Liver (tissue), 9 donors: ENCODE measurements around the gene BACH1. TPM values are rescaled to one million over a fixed set of nuclear protein-coding genes. Genes with fewer than 3 reads are reported as not detected.

ENCODE experiments used
- DNase-seq: peaks from one replicate; pipeline ENCODE4 v3.0.0-alpha.2; 2017; ENCODE audit warnings: low spot score
- H3K27ac ChIP-seq, 2 donors: one replicate each; pipeline ENCODE4 v1.7.0; 2013; ENCODE audit warnings: inconsistent platforms in 2 of 2, low read length in 2 of 2, control low read depth in 1 of 2, low read depth in 1 of 2, mild to moderate bottlenecking in 1 of 2
- H3K27me3 ChIP-seq, 4 donors: one replicate each; pipeline versions ENCODE4 v1.6.1 to v1.7.0; 2013; ENCODE audit warnings: low read length in 3 of 4, inconsistent platforms in 1 of 4, mild to moderate bottlenecking in 1 of 4, moderate library complexity in 1 of 4; ENCODE audit not compliant: control insufficient read depth in 4 of 4, insufficient read depth in 4 of 4
- H3K36me3 ChIP-seq, 4 donors: one replicate each; pipeline versions ENCODE4 v1.6.1 to v1.7.0; 2013; ENCODE audit warnings: low read length in 3 of 4, mild to moderate bottlenecking in 3 of 4, low read depth in 1 of 4, moderate library complexity in 1 of 4; ENCODE audit not compliant: control insufficient read depth in 4 of 4, insufficient read depth in 3 of 4
- H3K4me1 ChIP-seq, 4 donors: one replicate each; pipeline versions ENCODE4 v1.6.1 to v1.7.0; 2013; ENCODE audit warnings: low read length in 3 of 4, mild to moderate bottlenecking in 3 of 4, moderate library complexity in 1 of 4; ENCODE audit not compliant: control insufficient read depth in 4 of 4, insufficient read depth in 4 of 4
- H3K4me3 ChIP-seq, 3 donors: one replicate each; pipeline versions ENCODE4 v1.6.1 to v1.7.0; 2013; ENCODE audit warnings: low read length in 3 of 3, control low read depth in 1 of 3, low read depth in 1 of 3, mild to moderate bottlenecking in 1 of 3
- H3K9ac ChIP-seq, 2 donors: one replicate each; pipeline ENCODE4 v1.7.0; 2013; ENCODE audit warnings: low read length in 2 of 2, mild to moderate bottlenecking in 2 of 2, moderate library complexity in 2 of 2, control low read depth in 1 of 2, low read depth in 1 of 2
- H3K9me3 ChIP-seq, 4 donors: one replicate each; pipeline versions ENCODE4 v1.6.1 to v1.7.0; 2013; ENCODE audit warnings: low read length in 3 of 4; ENCODE audit not compliant: control insufficient read depth in 4 of 4
- CTCF ChIP-seq: fragments of 150-350 bp; IDR thresholded peaks from 2 replicates; pipeline ENCODE4 v1.5.1; 2017; ENCODE audit warnings: improper control_type of control experiment, low read depth, low read length; ENCODE audit not compliant: missing input control
- EGR1 ChIP-seq, 2 donors: IDR thresholded peaks; 2 replicates each; pipeline ENCODE4 v1.6.1; 2016 to 2018; ENCODE audit warnings: antibody characterized with exemption in 2 of 2, low read depth in 2 of 2
- FOXA1 ChIP-seq: IDR thresholded peaks from 2 replicates; pipeline ENCODE4 v1.6.1; 2016; ENCODE audit warnings: antibody characterized with exemption
- FOXA2 ChIP-seq: IDR thresholded peaks from 2 replicates; pipeline ENCODE4 v1.6.1; 2016; ENCODE audit warnings: antibody characterized with exemption
- GABPA ChIP-seq, 2 donors: IDR thresholded peaks in 1 of 2; conservative IDR thresholded peaks in 1 of 2; 2 replicates each; pipeline ENCODE4 v1.6.1; 2016; ENCODE audit warnings: antibody characterized with exemption in 2 of 2, mild to moderate bottlenecking in 1 of 2, moderate library complexity in 1 of 2
- HNF4A ChIP-seq, 2 donors: conservative IDR thresholded peaks; 2 replicates each; pipeline ENCODE4 v1.6.1; 2016; ENCODE audit warnings: antibody characterized with exemption in 2 of 2, mild to moderate bottlenecking in 2 of 2
- HNF4G ChIP-seq: IDR thresholded peaks from 2 replicates; pipeline ENCODE4 v1.6.1; 2016; ENCODE audit warnings: antibody characterized with exemption
- JUND ChIP-seq, 2 donors: IDR thresholded peaks; 2 replicates each; pipeline ENCODE4 v1.6.1; 2016; ENCODE audit warnings: antibody characterized with exemption in 2 of 2
- NR2F2 ChIP-seq: IDR thresholded peaks from 2 replicates; pipeline ENCODE4 v1.6.1; 2016; ENCODE audit warnings: antibody characterized with exemption
- RAD21 ChIP-seq, 2 donors: IDR thresholded peaks; 2 replicates each; pipeline ENCODE4 v1.6.1; 2016; ENCODE audit warnings: antibody characterized with exemption in 2 of 2, mild to moderate bottlenecking in 2 of 2
- REST ChIP-seq: IDR thresholded peaks from 2 replicates; pipeline ENCODE4 v1.6.1; 2016; ENCODE audit warnings: antibody characterized with exemption, mild to moderate bottlenecking
- SP1 ChIP-seq: IDR thresholded peaks from 2 replicates; pipeline ENCODE4 v1.6.1; 2018; ENCODE audit warnings: antibody characterized with exemption, mild to moderate bottlenecking
- TAF1 ChIP-seq: conservative IDR thresholded peaks from 2 replicates; pipeline ENCODE4 v1.6.1; 2016; ENCODE audit warnings: antibody characterized with exemption, mild to moderate bottlenecking
- ZBTB33 ChIP-seq: IDR thresholded peaks from 2 replicates; pipeline ENCODE4 v1.6.1; 2016; ENCODE audit warnings: antibody characterized with exemption
- WGBS: extraction: QIAGEN DNeasy Blood & Tissue Kit; methylation state at CpG from one replicate; pipeline ENCODE4 v1.1.7; 2013; 5-methylcytosine and 5-hydroxymethylcytosine counted together
- polyA plus RNA-seq, 2 donors: library from polyadenylated mRNA; stranded (reverse) in 1 of 2; unstranded in 1 of 2; fragments of 200-250 nt in 1 of 2; fragments of >200 nt in 1 of 2; fragmentation: Nextera tagmentation in 1 of 2; extraction: Ambion mirVana in 1 of 2; gene quantifications; one replicate each; pipeline versions ENCODE4 v1.2.1 to v1.2.3, GENCODE V29; 2013 to 2015
- total RNA-seq, 2 donors: library from RNA; depleted of rRNA; stranded (reverse); fragments of >200 nt; gene quantifications; one replicate each; pipeline ENCODE4 v1.2.3, GENCODE V29; 2014
- TF ChIP-seq, protein P1 (sequence below): IDR thresholded peaks from 2 replicates; pipeline ENCODE4 v1.6.1; 2016; ENCODE audit warnings: antibody characterized with exemption
- donor health status: healthy.
- donor health status: healthy.
- donor health status: healthy.
- donor health status: healthy.
- donor health status: healthy.

BACH1 gene
- total and polyA plus RNA-seq, 4 donors, result 7.5 to 47.1 (median 19.9) TPM

DNA sequence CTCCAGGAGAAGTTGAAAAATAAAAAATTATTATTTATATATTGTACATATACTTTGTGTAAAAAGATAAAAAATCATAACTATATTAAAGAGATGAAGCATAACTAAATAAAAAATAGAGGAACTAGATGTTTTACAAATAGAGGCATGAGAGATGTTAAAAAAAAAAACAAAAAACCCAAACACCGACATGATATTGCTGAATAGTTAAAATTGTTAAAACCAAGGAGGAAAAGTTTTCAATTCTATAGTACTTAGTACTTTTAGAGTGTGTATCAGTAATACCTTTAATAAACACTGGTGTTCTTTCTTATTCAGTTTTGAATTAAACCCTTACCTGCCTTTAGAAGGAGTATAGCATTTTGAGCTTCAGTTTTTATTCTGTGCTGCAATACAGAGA, 32.1 kb downstream of the BACH1 start:
- 83% methylated on average over 1 of the region's 1 CpG for WGBS
- DNase-seq, result no peak
- Histone ChIP-seq H3K4me1 (peaks cover 0 to 8% (median 0%) of the 10 kb centered on the region in 4 donors), H3K36me3 (peaks cover 3 to 24% (median 10%) of the 10 kb centered on the region in 4 donors), H3K4me3 (no peak overlapping the region), H3K27me3 (no peaks in the 10 kb centered on the region), H3K9ac (no peak overlapping the region), H3K27ac (no peak overlapping the region), H3K9me3 (no peaks in the 10 kb centered on the region)
- TF ChIP-seq RAD21 (IDR thresholded peaks at IDR 0.05), result no peak
- no peak for TF ChIP-seq REST
- TF ChIP-seq FOXA1, result no peak
- no peak for TF ChIP-seq HNF4A (conservative IDR thresholded peaks at IDR 0.05)
- TF ChIP-seq NR2F2, result no peak
- TF ChIP-seq EGR1 (IDR thresholded peaks at IDR 0.05; ENCODE audit: low read depth in 2 of 2), result no peak
- TF ChIP-seq FOXA2, result no peak
- TF ChIP-seq TAF1, result no peak
- TF ChIP-seq, protein P1, sequence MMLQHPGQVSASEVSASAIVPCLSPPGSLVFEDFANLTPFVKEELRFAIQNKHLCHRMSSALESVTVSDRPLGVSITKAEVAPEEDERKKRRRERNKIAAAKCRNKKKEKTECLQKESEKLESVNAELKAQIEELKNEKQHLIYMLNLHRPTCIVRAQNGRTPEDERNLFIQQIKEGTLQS, result no peak
- TF ChIP-seq CTCF, result no peak
- no peak for TF ChIP-seq ZBTB33
- no peak for TF ChIP-seq HNF4G
- no peak for TF ChIP-seq SP1

DNA sequence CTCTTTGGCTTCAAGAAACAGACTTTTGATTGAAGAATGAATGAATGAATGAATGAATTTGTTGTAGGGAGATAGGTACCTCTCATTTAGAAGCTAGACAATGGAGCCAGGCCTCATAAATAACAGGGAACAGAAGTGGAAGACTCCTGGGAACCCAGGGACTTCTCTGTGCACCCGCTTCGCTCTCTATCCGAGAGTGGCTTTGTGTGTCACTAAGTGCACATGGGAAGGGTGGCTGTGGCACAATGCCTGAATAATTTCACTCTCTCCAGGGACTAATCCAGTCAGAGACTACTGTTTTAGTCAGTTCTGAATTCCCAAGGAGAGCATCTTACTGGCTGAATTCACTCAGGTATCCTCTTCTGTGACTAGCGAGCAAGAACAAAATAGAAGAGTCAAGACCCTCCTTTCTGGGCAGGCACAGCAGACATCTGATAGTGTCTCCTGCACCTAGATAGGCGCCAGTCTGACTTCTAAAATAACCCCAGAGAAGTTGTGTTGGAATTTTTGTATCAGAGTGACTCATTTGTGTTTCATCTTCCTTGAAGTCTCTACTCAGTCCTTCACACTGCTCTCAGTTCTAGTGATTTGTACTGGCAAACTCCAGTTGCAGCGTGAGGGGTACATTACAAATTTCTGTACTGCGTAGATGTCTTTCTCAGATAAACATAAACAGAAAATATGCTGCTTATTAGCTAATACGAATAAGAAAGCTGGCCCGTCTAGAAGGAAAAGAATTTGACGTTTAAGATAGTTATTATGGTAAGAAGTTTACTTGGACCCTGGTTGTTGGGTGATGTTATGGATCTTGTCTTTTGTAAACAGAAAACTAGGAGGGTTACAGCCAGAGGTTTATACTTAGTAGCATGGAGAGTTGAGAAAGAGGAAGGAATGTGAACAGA, 34.0 kb downstream of the BACH1 start:
- no peaks in the 10 kb centered on the region for H3K9me3 ChIP-seq
- no peak overlapping the region for H3K4me3 ChIP-seq
- no peaks in the 10 kb centered on the region for H3K27me3 ChIP-seq
- 90% methylated on average over 10 of the region's 10 CpGs for WGBS
- peaks cover 0 to 8% (median 0%) of the 10 kb centered on the region in 4 donors for H3K4me1 ChIP-seq
- no peak overlapping the region for H3K27ac ChIP-seq
- no peak for TF ChIP-seq JUND (IDR thresholded peaks at IDR 0.05)
- TF ChIP-seq, protein P1, result no peak
- no peak for TF ChIP-seq NR2F2
- TF ChIP-seq HNF4G, result no peak
- no peak for TF ChIP-seq REST
- no peak for TF ChIP-seq GABPA (IDR thresholded peaks at IDR 0.05 in 1 of 2, conservative IDR thresholded peaks at IDR 0.05 in 1 of 2)
- TF ChIP-seq HNF4A (conservative IDR thresholded peaks at IDR 0.05), result no peak
- no peak for TF ChIP-seq EGR1 (IDR thresholded peaks at IDR 0.05; ENCODE audit: low read depth in 2 of 2)
- TF ChIP-seq FOXA2, result no peak
- no peak for DNase-seq
- no peak overlapping the region for H3K9ac ChIP-seq
- H3K36me3 ChIP-seq, result peaks cover 3 to 8% (median 5%) of the 10 kb centered on the region in 4 donors
